GM06990 (cell line): ENCODE measurements around the gene GRHL3.

Source experiments
- DNase-seq: peaks from one replicate; pipeline ENCODE4 v3.0.0-alpha.2; 2011; ENCODE audit not compliant: insufficient read length; ENCODE audit errors: extremely low read depth
- H3K27me3 ChIP-seq: replicated peaks from 2 replicates; pipeline ENCODE4 v1.6.0; 2011; ENCODE audit warnings: low read length; ENCODE audit not compliant: control insufficient read depth, insufficient read depth
- H3K36me3 ChIP-seq: 2 replicates; pipeline ENCODE4 v1.5.1; 2011; ENCODE audit warnings: low read length; ENCODE audit not compliant: control insufficient read depth, insufficient read depth
- H3K4me3 ChIP-seq: replicated peaks from 2 replicates; pipeline ENCODE4 v1.5.1; 2011; ENCODE audit warnings: low read depth, mild to moderate bottlenecking, control low read depth, low read length
- TF ChIP-seq, protein P1 (sequence below): IDR thresholded peaks from 2 replicates; pipeline ENCODE4 v1.5.1; 2011; ENCODE audit warnings: low read length, control low read depth, mild to moderate bottlenecking, inconsistent platforms; ENCODE audit not compliant: insufficient read depth, poor library complexity, severe bottlenecking

GRHL3 gene

GRCh38 chr1:24357038-24357437 is 37.9 kb downstream of the GRHL3 start:
- TF ChIP-seq, protein P1, sequence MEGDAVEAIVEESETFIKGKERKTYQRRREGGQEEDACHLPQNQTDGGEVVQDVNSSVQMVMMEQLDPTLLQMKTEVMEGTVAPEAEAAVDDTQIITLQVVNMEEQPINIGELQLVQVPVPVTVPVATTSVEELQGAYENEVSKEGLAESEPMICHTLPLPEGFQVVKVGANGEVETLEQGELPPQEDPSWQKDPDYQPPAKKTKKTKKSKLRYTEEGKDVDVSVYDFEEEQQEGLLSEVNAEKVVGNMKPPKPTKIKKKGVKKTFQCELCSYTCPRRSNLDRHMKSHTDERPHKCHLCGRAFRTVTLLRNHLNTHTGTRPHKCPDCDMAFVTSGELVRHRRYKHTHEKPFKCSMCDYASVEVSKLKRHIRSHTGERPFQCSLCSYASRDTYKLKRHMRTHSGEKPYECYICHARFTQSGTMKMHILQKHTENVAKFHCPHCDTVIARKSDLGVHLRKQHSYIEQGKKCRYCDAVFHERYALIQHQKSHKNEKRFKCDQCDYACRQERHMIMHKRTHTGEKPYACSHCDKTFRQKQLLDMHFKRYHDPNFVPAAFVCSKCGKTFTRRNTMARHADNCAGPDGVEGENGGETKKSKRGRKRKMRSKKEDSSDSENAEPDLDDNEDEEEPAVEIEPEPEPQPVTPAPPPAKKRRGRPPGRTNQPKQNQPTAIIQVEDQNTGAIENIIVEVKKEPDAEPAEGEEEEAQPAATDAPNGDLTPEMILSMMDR: no peak
- Histone ChIP-seq H3K36me3 (peaks cover 2% of the 10 kb centered on the region), H3K27me3 (no peaks in the 10 kb centered on the region), H3K4me3 (no peak overlapping the region)
- no peak for DNase-seq

GRCh38 chr1:24360681-24361080 is 41.5 kb downstream of the GRHL3 start:
- no peak for DNase-seq
- H3K36me3 ChIP-seq: peaks cover 2% of the 10 kb centered on the region
- H3K4me3 ChIP-seq: no peak overlapping the region
- TF ChIP-seq, protein P1: no peak
- no peaks in the 10 kb centered on the region for H3K27me3 ChIP-seq

- Histone ChIP-seq H3K4me3 (no peak overlapping the region), H3K36me3 (peaks cover 2% of the 10 kb centered on the region), H3K27me3 (no peaks in the 10 kb centered on the region)
- no peak for DNase-seq
- TF ChIP-seq, protein P1: no peak
Observed at GRCh38 chr1:24361811-24362210, 42.7 kb downstream of the GRHL3 start.

GRCh38 chr1:24362396-24362795 is 43.2 kb downstream of the GRHL3 start:
- TF ChIP-seq, protein P1: no peak
- Histone ChIP-seq H3K4me3 (no peak overlapping the region), H3K27me3 (no peaks in the 10 kb centered on the region), H3K36me3 (peaks cover 2% of the 10 kb centered on the region)
- no peak for DNase-seq

GRCh38 chr1:24362982-24363614 is 43.9 kb downstream of the GRHL3 start:
- H3K4me3 ChIP-seq: no peak overlapping the region
- no peak for DNase-seq
- H3K36me3 ChIP-seq: no peaks in the 10 kb centered on the region
- no peaks in the 10 kb centered on the region for H3K27me3 ChIP-seq
- TF ChIP-seq, protein P1: no peak

DNA sequence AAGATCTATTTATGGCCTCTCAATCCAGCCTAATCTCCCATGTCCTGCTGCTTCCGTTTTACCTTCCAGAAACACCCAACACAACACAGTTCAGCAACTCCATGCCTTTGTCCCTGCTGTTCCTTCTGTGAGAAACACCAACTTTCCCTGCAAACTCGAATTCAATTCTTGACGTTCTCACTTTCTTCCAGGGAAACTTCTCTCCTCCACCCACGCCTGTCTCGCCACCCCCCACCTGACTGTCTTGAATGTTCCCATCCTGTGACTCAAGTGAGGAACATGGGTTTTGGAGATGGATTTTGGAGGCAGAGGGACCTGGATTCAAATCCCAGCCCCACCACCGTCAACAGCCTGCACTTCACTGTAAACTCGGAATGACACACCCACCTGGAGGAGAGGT is 44.8 kb downstream of the GRHL3 start:
- Histone ChIP-seq H3K4me3 (no peak overlapping the region), H3K36me3 (no peaks in the 10 kb centered on the region), H3K27me3 (no peaks in the 10 kb centered on the region)
- DNase-seq: no peak
- TF ChIP-seq, protein P1: no peak
